NCI-H748 (cell line): ENCODE data around the gene CSTB.

Experiments
- DNase-seq: peaks from one replicate; lab custom pipeline; 2025; ENCODE audit not compliant: unreplicated experiment; lab: John Stamatoyannopoulos, UW

CSTB gene

GRCh38 chr21:43752758-43753438 lies 23.2 kb downstream of the CSTB start:
- no peak for DNase-seq

GRCh38 chr21:43751955-43752591 lies 24.0 kb downstream of the CSTB start:
- no peak for DNase-seq

GRCh38 chr21:43750339-43751033 lies 25.6 kb downstream of the CSTB start:
- DNase-seq = no peak

GRCh38 chr21:43749651-43750262 lies 26.4 kb downstream of the CSTB start:
- DNase-seq = no peak

- no peak for DNase-seq
Measured at GRCh38 chr21:43748622-43749021, 27.5 kb downstream of the CSTB start.

DNA sequence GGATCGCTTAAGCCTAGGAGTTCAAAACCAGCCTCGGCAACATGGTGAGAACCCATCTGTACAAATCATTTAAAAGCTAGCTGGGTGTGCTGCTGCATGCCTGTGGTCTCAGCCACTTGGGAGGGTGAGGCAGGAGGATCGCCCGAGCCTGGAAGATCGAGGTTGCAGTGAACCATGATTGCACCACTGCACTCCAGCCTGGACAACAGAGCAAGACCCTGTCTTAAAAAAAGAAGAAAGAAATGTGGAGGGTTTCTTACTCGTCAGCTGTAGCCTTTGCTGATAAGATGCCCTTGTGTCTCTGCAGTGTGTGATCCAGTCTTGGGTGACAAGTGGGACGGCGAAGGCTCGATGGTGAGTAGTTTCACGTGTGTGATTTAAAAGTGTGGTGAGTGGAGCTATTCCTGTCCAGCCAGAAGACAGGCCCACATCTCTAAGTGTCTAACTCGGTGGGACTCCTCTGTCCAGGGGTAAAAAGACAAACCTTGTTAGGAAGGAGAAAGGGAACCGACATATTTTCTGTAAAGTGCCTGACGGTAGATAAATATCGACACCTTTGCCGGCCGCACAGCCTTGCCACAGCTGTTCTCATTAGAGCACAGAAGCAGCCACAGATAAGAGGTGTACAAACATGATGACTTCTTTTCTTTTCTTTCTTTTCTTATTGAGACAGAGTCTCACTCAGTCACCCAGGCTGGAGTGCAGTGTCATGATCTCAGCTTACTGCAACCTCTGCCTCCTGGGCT lies 30.2 kb downstream of the CSTB start:
- DNase-seq = no peak

- no peak for DNase-seq
Measured at GRCh38 chr21:43744725-43745124, 31.4 kb downstream of the CSTB start.

DNA sequence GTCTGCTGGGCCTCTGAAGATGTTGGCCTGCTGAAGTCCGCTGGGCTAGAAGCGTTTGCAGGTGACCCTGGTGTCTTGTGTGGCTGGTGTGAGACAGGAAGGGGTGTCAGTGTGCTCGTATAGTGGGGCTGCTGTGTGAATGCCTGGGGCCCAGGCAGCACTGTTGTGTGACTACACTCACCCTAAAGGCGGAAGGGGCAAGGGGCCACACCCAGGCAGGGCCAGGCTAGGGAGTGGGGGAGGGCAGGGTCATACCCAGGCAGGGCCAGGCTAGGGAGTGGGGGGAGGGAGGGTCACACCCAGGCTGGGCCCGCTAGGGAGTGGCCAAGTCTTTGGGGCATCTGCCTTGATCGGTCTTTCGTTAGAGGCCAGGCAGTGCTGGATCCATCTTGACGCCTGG lies 32.2 kb downstream of the CSTB start:
- DNase-seq = no peak

- DNase-seq = no peak
Measured at GRCh38 chr21:43741423-43742096, 34.5 kb downstream of the CSTB start.

DNA sequence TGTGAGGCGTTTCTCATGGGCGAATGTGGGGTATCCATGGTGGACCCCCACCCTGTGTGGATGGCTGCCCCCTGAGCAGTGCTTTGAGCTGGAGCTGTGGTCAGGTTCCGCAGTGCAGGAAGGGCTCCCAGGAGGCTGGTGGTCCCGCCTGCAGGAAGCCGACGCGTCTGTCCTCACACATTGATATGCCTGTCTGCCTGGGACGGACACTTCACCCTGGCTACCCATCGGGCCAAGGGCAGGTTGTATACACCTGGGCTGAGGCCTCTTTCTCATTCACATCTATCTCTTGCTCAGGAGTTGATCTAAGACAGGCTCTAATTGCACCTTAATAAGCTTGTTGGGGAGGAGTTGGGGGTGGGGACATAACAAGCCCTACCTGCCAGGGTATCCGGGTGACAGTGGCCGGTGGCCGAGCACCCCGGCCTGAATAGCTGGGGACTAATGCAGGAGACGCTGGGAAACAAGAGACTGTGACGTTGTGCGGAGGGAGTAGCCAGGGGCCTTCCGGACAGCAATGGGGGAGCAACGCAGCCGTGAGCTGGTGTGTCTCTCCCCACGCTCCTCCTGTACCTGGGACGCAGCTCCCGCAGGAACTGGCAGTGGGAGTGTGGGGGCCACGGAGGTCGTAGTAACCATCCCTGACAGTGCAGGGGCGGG lies 35.5 kb downstream of the CSTB start:
- DNase-seq = peak; percentile 56

DNA sequence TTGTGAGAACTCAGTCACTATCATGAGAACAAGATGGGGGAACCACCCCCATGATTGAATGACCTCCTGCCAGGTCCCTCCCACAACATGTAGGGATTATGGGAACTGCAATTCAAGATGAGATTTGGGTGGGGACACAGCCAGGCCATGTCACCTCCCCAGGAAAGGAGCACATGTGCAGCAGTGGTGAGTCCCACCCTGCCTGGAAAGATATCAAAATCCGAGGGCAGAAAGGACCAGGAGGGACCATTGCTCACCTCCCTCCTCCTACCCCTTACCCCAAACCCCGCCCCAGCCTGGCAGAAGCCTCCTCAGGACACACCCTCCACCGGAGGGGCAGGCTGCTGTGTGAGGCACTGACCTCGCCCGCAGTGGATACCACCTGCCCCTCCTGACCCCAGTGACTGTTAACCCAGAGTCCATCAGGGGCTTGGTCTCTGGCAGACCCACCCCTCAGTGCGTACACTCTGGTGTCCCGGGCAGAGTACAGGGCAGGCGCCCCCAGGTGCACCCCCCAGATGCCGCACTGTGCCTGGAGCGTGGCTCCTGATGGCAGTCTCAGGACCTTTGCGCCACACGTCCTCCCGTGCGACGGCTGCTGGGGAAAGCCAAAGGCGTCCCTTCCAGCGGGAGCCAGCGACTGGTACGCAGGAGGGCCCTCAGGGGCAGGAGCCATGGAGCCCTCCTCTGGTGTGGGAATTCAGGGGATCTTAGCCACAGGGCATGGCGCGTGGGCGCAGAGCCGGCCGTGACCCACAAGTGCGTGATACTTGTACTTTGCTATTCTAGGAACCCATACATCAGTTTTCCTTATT lies 36.3 kb downstream of the CSTB start:
- peak; percentile 4 for DNase-seq

- DNase-seq = no peak
Measured at GRCh38 chr21:43737158-43737950, 38.8 kb downstream of the CSTB start.

- no peak for DNase-seq
Measured at GRCh38 chr21:43736224-43736883, 39.8 kb downstream of the CSTB start.

GRCh38 chr21:43735236-43736091 lies 40.6 kb downstream of the CSTB start:
- no peak for DNase-seq

DNA sequence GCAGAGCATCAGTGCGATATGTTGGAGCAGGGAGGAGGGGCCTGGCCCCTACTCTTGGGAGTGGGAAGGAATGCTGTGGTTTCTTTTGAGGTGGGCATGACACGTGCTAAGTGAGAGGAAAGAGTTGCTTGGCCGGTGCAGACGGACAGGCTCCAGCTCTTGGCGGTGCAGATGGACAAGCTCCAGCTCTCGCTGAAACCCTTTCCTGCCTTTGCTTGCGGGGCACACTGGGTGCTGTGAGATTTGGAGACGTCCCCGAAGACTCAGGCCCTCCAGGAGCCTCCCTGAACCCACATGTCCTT lies 41.2 kb downstream of the CSTB start:
- no peak for DNase-seq

- DNase-seq = no peak
Measured at GRCh38 chr21:43734131-43734927, 41.8 kb downstream of the CSTB start.
